Smooth muscle cell of the coronary artery (primary cell): ENCODE data around the gene ABHD1. TPM values are rescaled to one million over a fixed set of nuclear protein-coding genes. Genes with fewer than 3 reads are reported as not detected.

Source experiments
- total RNA-seq: library from RNA; depleted of rRNA; stranded (reverse); fragments of >200 nt; gene quantifications from 2 replicates; pipeline ENCODE4 v1.2.3, GENCODE V29; 2014; ENCODE audit warnings: low replicate concordance

The ABHD1 gene
- 0.08 TPM in 1 of 2 replicates, not detected in the other for total RNA-seq

GRCh38 chr2:27123302-27124150, at the start of gene ABHD1:
Gene ABHD1, plus strand, starts transcription at chr2:27123815. Its CDS starts 134 bp downstream, at chr2:27123949.

GRCh38 chr2:27078267-27079194, 45.1 kb upstream of the ABHD1 start, which contains the start of gene EMILIN1:
Gene EMILIN1, plus strand, starts transcription at chr2:27078615. Its CDS starts 451 bp downstream, at chr2:27079066.

GRCh38 chr2:27086724-27087593, 36.7 kb upstream of the ABHD1 start, which contains the start of gene KHK:
Gene KHK, plus strand, starts transcription at chr2:27086772. Its CDS starts 488 bp downstream, at chr2:27087260.

DNA sequence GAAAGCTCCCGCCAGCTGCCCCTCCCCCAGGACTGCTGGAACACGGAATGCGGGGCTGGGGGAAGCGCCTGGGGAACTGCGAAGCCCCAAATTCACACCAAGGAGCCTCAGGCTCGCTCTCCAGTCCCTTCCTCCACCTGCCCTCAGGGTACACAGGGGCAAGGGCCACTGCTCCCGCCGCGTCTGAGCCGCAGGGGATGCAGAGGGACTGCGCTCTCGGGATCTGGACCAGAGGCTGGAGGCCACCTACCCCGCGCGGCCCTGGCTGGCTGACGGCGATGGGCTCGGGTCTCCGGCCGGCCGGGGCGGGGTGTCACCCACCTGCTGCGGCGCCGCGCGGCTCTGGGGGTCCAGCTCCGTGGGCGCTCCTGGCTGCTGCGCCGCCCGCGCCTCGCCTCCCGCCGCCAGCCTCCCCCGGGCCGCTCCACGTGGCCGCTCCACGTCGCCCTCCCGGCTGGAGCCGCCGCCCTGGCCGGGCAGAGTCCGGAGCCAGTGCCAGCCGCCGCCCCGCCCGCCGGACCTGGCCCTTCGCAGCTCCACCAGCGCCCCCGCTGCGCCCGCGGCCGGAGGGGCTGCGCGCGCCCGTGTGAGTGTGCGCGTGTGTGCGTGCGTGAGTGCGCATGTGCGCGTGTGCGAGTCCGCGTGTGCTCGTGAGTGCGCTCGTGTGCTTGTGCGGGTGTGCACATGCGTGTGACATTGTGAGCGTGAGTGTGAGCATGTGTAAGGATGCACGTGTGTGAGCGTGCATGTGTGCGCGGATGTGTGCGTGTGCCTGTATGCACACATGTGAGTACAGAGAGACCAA, 4.9 kb upstream of the ABHD1 start, which contains the start of gene CGREF1:
Gene CGREF1 (minus strand): TSS at position 604 of the 805 bp plus-strand sequence. CDS start 14,762 bp downstream, outside the sequence.

GRCh38 chr2:27133905-27134780, 10.5 kb downstream of the ABHD1 start, which contains the start of gene PREB:
Gene PREB, minus strand, starts transcription at chr2:27134636. Its CDS starts 215 bp downstream, at chr2:27134421.

GRCh38 chr2:27139310-27139709, 15.7 kb downstream of the ABHD1 start, which contains the start of gene PRR30:
Gene PRR30, minus strand, starts transcription at chr2:27139410. Its CDS starts 1,081 bp downstream, at chr2:27138329.

GRCh38 chr2:27148801-27149439, 25.3 kb downstream of the ABHD1 start, which contains the start of gene TCF23:
Gene TCF23, plus strand, starts transcription at chr2:27149004. Its CDS starts 130 bp downstream, at chr2:27149134.

Other genes starting within 250 kb of the ABHD1 start
- 3.2 and 7.8 TPM in 2 replicates for gene MAPRE3, start 153.2 kb upstream of the ABHD1 start, total RNA-seq
- gene TMEM214, start 90.8 kb upstream of the ABHD1 start, total RNA-seq = 25.3 and 33.9 TPM in 2 replicates
- gene AGBL5, start 72.1 kb upstream of the ABHD1 start, total RNA-seq = 14.3 and 25.0 TPM in 2 replicates
- 710 and 956 TPM in 2 replicates for gene OST4, start 52.2 kb upstream of the ABHD1 start, total RNA-seq
- gene EMILIN1, start 45.2 kb upstream of the ABHD1 start, total RNA-seq = 213 and 319 TPM in 2 replicates
- 0.53 and 1.9 TPM in 2 replicates for gene KHK, start 37.0 kb upstream of the ABHD1 start, total RNA-seq
- 4.9 and 15.8 TPM in 2 replicates for gene CGREF1, start 4.7 kb upstream of the ABHD1 start, total RNA-seq
- 55.5 and 206 TPM in 2 replicates for gene PREB, start 10.8 kb downstream of the ABHD1 start, total RNA-seq
- gene PRR30, start 15.6 kb downstream of the ABHD1 start, total RNA-seq = not detected in 2 replicates
- gene TCF23, start 25.2 kb downstream of the ABHD1 start, total RNA-seq = 0.82 TPM in 1 of 2 replicates, not detected in the other
- 183 and 253 TPM in 2 replicates for gene ATRAID, start 88.2 kb downstream of the ABHD1 start, total RNA-seq
- gene SLC5A6, start 88.5 kb downstream of the ABHD1 start, total RNA-seq = 8.3 and 17.7 TPM in 2 replicates
- gene CAD, start 93.6 kb downstream of the ABHD1 start, total RNA-seq = 26.1 and 35.8 TPM in 2 replicates
- gene SLC30A3, start 139.2 kb downstream of the ABHD1 start, total RNA-seq = 0.38 TPM in 1 of 2 replicates, not detected in the other
- not detected in 2 replicates for gene DNAJC5G, start 151.6 kb downstream of the ABHD1 start, total RNA-seq
- not detected in 2 replicates for gene TRIM54, start 158.6 kb downstream of the ABHD1 start, total RNA-seq
- 0.30 TPM in 1 of 2 replicates, not detected in the other for gene UCN, start 184.6 kb downstream of the ABHD1 start, total RNA-seq
- 48.7 and 76.6 TPM in 2 replicates for gene MPV17, start 199.3 kb downstream of the ABHD1 start, total RNA-seq
- gene GTF3C2, start 232.9 kb downstream of the ABHD1 start, total RNA-seq = 13.1 and 19.6 TPM in 2 replicates
- 29.5 and 51.1 TPM in 2 replicates for gene EIF2B4, start 246.5 kb downstream of the ABHD1 start, total RNA-seq
- 100 and 134 TPM in 2 replicates for gene SNX17, start 246.8 kb downstream of the ABHD1 start, total RNA-seq